H9 (cell line): Measurements from ENCODE around the gene ELF5. TPM values are rescaled to one million over a fixed set of nuclear protein-coding genes. Genes with fewer than 3 reads are reported as not detected.

Source experiments
- DNase-seq: peaks from one replicate; pipeline ENCODE4 v3.0.0-alpha.2; 2017
- H2AFZ ChIP-seq: one replicate; pipeline ENCODE4 v1.6.1; 2013; ENCODE audit warnings: mild to moderate bottlenecking, low read length, control low read depth, moderate library complexity
- H2AK5ac ChIP-seq: 2 replicates; pipeline ENCODE4 v1.6.1; 2013; ENCODE audit warnings: low read length, control low read depth, mixed read lengths; ENCODE audit not compliant: insufficient read length
- H2BK120ac ChIP-seq: one replicate; pipeline ENCODE4 v1.6.1; 2013; ENCODE audit warnings: low read depth, mild to moderate bottlenecking, low read length, control low read depth, inconsistent platforms; ENCODE audit not compliant: poor library complexity, severe bottlenecking
- H2BK12ac ChIP-seq: 2 replicates; pipeline ENCODE4 v1.6.1; 2013; ENCODE audit warnings: low read length, control low read depth, mixed read lengths, low read depth; ENCODE audit not compliant: insufficient read length
- H2BK15ac ChIP-seq: 2 replicates; pipeline ENCODE4 v1.6.1; 2013; ENCODE audit warnings: low read depth, low read length, control low read depth
- H2BK20ac ChIP-seq: one replicate; pipeline ENCODE4 v1.6.1; 2013; ENCODE audit warnings: low read depth, mild to moderate bottlenecking, low read length, control low read depth, inconsistent platforms; ENCODE audit not compliant: poor library complexity, severe bottlenecking
- H2BK5ac ChIP-seq: 2 replicates; pipeline ENCODE4 v1.6.1; 2013; ENCODE audit warnings: low read length, control low read depth, mixed read lengths; ENCODE audit not compliant: insufficient read length
- H3K14ac ChIP-seq: 2 replicates; pipeline ENCODE4 v1.6.1; 2013; ENCODE audit warnings: low read length, control low read depth; ENCODE audit not compliant: insufficient read depth
- H3K18ac ChIP-seq: 2 replicates; pipeline ENCODE4 v1.6.1; 2013; ENCODE audit warnings: low read depth, mild to moderate bottlenecking, mixed read lengths, low read length, control low read depth; ENCODE audit not compliant: insufficient read length
- H3K23ac ChIP-seq: 2 replicates; pipeline ENCODE4 v1.6.1; 2013; ENCODE audit warnings: low read length, control low read depth, mixed read lengths, low read depth; ENCODE audit not compliant: insufficient read length
- H3K23me2 ChIP-seq: 2 replicates; pipeline ENCODE4 v1.6.1; 2013; ENCODE audit warnings: low read depth, mild to moderate bottlenecking, mixed read lengths, low read length, control low read depth; ENCODE audit not compliant: insufficient read length, poor library complexity, severe bottlenecking
- H3K27ac ChIP-seq: 2 replicates; pipeline ENCODE4 v1.5.1; 2013; ENCODE audit warnings: low read length, control low read depth, mixed read lengths, low read depth; ENCODE audit not compliant: insufficient read length
- H3K27me3 ChIP-seq: 2 replicates; pipeline ENCODE4 v1.6.1; 2013; ENCODE audit warnings: low read length, control low read depth, inconsistent platforms; ENCODE audit not compliant: insufficient read depth
- H3K4ac ChIP-seq: 2 replicates; pipeline ENCODE4 v1.6.1; 2013; ENCODE audit warnings: low read depth, mild to moderate bottlenecking, control low read depth, inconsistent platforms, low read length, moderate library complexity
- H3K4me1 ChIP-seq: 2 replicates; pipeline ENCODE4 v1.6.1; 2013; ENCODE audit warnings: low read length, control low read depth, inconsistent platforms; ENCODE audit not compliant: insufficient read depth
- H3K4me2 ChIP-seq: 2 replicates; pipeline ENCODE4 v1.6.1; 2013; ENCODE audit warnings: low read length, control low read depth, mixed read lengths; ENCODE audit not compliant: insufficient read length, insufficient read depth
- H3K56ac ChIP-seq: 2 replicates; pipeline ENCODE4 v1.6.1; 2013; ENCODE audit warnings: low read depth, mild to moderate bottlenecking, mixed read lengths, low read length, control low read depth; ENCODE audit not compliant: insufficient read length
- H3K79me1 ChIP-seq: 2 replicates; pipeline ENCODE4 v1.6.1; 2013; ENCODE audit warnings: low read depth, mild to moderate bottlenecking, moderate library complexity, low read length, control low read depth, inconsistent platforms; ENCODE audit not compliant: insufficient read depth, poor library complexity, severe bottlenecking
- H3K79me2 ChIP-seq: 2 replicates; pipeline ENCODE4 v1.6.1; 2013; ENCODE audit warnings: low read length, control low read depth, inconsistent platforms; ENCODE audit not compliant: insufficient read depth
- H3K9ac ChIP-seq: 2 replicates; pipeline ENCODE4 v1.6.1; 2013; ENCODE audit warnings: low read length, control low read depth, mixed read lengths; ENCODE audit not compliant: insufficient read length; ENCODE audit errors: extremely low read depth
- H3K9me3 ChIP-seq: one replicate; pipeline ENCODE4 v1.6.1; 2013; ENCODE audit warnings: low read depth, low read length, inconsistent platforms; ENCODE audit not compliant: control insufficient read depth
- H3T11ph ChIP-seq: one replicate; pipeline ENCODE4 v1.6.1; 2013; ENCODE audit warnings: mild to moderate bottlenecking, low read length, control low read depth, inconsistent platforms
- H4K20me1 ChIP-seq: one replicate; pipeline ENCODE4 v1.6.1; 2013; ENCODE audit not compliant: control insufficient read depth, insufficient read length, insufficient read depth
- H4K5ac ChIP-seq: 2 replicates; pipeline ENCODE4 v1.6.1; 2013; ENCODE audit warnings: low read depth, mild to moderate bottlenecking, mixed read lengths, low read length, control low read depth; ENCODE audit not compliant: insufficient read length
- H4K8ac ChIP-seq: replicated peaks from 2 replicates; pipeline ENCODE4 v1.6.1; 2013; ENCODE audit warnings: low read length, control low read depth, mixed read lengths, low read depth; ENCODE audit not compliant: insufficient read length
- H4K91ac ChIP-seq: 2 replicates; pipeline ENCODE4 v1.6.1; 2013; ENCODE audit warnings: low read depth, mild to moderate bottlenecking, moderate library complexity, mixed read lengths, low read length, control low read depth; ENCODE audit not compliant: insufficient read length
- H3K27ac Mint-ChIP-seq, 3 experiments: 2 replicates in 2 of 3; 3 replicates in 1 of 3; pipeline ENCODE4 v1.8.0; 2020 to 2021; ENCODE audit warnings: mixed read lengths in 3 of 3, mild to moderate bottlenecking in 1 of 3, moderate library complexity in 1 of 3
- H3K27me3 Mint-ChIP-seq: 2 replicates; pipeline ENCODE4 v1.8.0; 2021; ENCODE audit warnings: low read depth, mild to moderate bottlenecking, moderate library complexity, mixed read lengths
- H3K36me3 Mint-ChIP-seq, 3 experiments: 2 replicates in 2 of 3; 3 replicates in 1 of 3; pipeline ENCODE4 v1.8.0; 2020 to 2021; ENCODE audit warnings: low read depth in 3 of 3, mixed read lengths in 3 of 3; ENCODE audit not compliant: insufficient read depth in 1 of 3
- H3K4me1 Mint-ChIP-seq, 2 experiments: 2 replicates each; pipeline ENCODE4 v1.8.0; 2020; ENCODE audit warnings: mixed read lengths in 2 of 2
- H3K4me3 Mint-ChIP-seq, 2 experiments: 2 replicates in 1 of 2; 3 replicates in 1 of 2; pipeline ENCODE4 v1.8.0; 2020 to 2021; ENCODE audit warnings: mild to moderate bottlenecking in 2 of 2, mixed read lengths in 2 of 2, moderate library complexity in 1 of 2
- H3K9me3 Mint-ChIP-seq, 2 experiments: 2 replicates in 1 of 2; 3 replicates in 1 of 2; pipeline ENCODE4 v1.8.0; 2020; ENCODE audit warnings: mild to moderate bottlenecking in 2 of 2, mixed read lengths in 2 of 2, moderate library complexity in 1 of 2
- WGBS: extraction: QIAGEN DNeasy Blood & Tissue Kit; methylation state at CpG from one replicate; pipeline ENCODE4 v1.1.7; 2013; ENCODE audit warnings: missing lambda C conversion rate, low lambda C conversion rate, mixed read lengths; ENCODE audit not compliant: insufficient read length; ENCODE audit errors: extremely low coverage; 5-methylcytosine and 5-hydroxymethylcytosine counted together
- total RNA-seq: library from RNA; stranded (reverse); gene quantifications from 2 replicates; pipeline ENCODE4 v1.2.1, GENCODE V29; 2021
- TF ChIP-seq, protein P1 (sequence below): fragments of 200-600 bp; sonication (generic); conservative IDR thresholded peaks from 3 replicates; pipeline ENCODE4 v1.8.0; 2021; ENCODE audit warnings: antibody characterized with exemption, mild to moderate bottlenecking

ELF5 gene
- total RNA-seq, 1 experiment from 2014 or later, result not detected

DNA sequence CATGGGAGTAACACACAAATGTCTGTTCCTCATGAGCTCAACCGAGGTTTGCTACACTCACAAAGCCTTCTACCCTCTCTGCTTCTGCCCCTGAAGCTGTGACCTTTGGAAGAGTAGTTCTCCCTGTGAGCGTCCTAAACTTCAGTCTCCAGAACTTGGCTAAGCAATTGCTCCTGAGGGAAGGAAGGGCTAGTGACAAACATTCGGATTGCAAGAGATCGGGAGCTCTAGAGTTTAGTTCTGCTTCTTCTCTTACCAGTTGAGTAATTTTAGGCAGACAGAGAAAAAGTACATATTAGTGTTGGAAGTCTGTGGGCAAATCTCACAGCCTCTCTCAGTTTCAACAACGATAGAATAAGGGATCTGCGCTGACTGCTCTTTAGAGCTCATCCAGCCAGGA lies 27.3 kb upstream of the ELF5 start:
- Histone ChIP-seq H3T11ph (no peak overlapping the region), H2BK12ac (no peak overlapping the region), H4K20me1 (no peaks in the 10 kb centered on the region), H2BK5ac (no peak overlapping the region), H4K8ac (no peak overlapping the region), H3K9me3 (no peaks in the 10 kb centered on the region), H2BK120ac (no peak overlapping the region), H3K56ac (no peak overlapping the region), H3K79me1 (no peaks in the 10 kb centered on the region), H2AFZ (no peak overlapping the region), H3K27me3 (no peaks in the 10 kb centered on the region), H3K18ac (no peak overlapping the region), H4K91ac (no peak overlapping the region), H3K14ac (no peak overlapping the region), H3K4me1 (no peaks in the 10 kb centered on the region), H2AK5ac (no peak overlapping the region), H3K27ac (no peak overlapping the region), H3K23ac (no peak overlapping the region), H3K4me2 (no peak overlapping the region), H2BK20ac (no peak overlapping the region), H3K9ac (no peak overlapping the region), H4K5ac (no peak overlapping the region), H2BK15ac (no peak overlapping the region), H3K79me2 (no peaks in the 10 kb centered on the region), H3K4ac (no peak overlapping the region), H3K23me2 (no peaks in the 10 kb centered on the region)
- WGBS, result no CpG with 5 or more reads among the region's 6 CpGs
- H3K27me3 Mint-ChIP-seq, result peaks cover 16% of the 10 kb centered on the region
- no peak for DNase-seq
- no peak overlapping the region for H3K27ac Mint-ChIP-seq
- H3K36me3 Mint-ChIP-seq, result no peaks in the 10 kb centered on the region
- H3K4me3 Mint-ChIP-seq, result no peak overlapping the region
- H3K4me1 Mint-ChIP-seq, result no peaks in the 10 kb centered on the region; a peak in 1 of 4 replicates
- no peaks in the 10 kb centered on the region for H3K9me3 Mint-ChIP-seq
- TF ChIP-seq, protein P1, sequence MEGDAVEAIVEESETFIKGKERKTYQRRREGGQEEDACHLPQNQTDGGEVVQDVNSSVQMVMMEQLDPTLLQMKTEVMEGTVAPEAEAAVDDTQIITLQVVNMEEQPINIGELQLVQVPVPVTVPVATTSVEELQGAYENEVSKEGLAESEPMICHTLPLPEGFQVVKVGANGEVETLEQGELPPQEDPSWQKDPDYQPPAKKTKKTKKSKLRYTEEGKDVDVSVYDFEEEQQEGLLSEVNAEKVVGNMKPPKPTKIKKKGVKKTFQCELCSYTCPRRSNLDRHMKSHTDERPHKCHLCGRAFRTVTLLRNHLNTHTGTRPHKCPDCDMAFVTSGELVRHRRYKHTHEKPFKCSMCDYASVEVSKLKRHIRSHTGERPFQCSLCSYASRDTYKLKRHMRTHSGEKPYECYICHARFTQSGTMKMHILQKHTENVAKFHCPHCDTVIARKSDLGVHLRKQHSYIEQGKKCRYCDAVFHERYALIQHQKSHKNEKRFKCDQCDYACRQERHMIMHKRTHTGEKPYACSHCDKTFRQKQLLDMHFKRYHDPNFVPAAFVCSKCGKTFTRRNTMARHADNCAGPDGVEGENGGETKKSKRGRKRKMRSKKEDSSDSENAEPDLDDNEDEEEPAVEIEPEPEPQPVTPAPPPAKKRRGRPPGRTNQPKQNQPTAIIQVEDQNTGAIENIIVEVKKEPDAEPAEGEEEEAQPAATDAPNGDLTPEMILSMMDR, result no peak
